GM18499 (cell line): ENCODE data around the gene CYP21A2.
"Not testable (repeated sequence)": the region's sequence is repeated elsewhere in the genome, so short reads cannot be mapped to it uniquely, and the experiment has no call there.

Experiments used
- ATAC-seq: cut with Tn5 transposase; IDR thresholded peaks from one replicate; pipeline ENCODE4 v1.9.1; 2021; ENCODE audit warnings: moderate number of reproducible peaks; ENCODE audit not compliant: insufficient read depth, unreplicated experiment

Gene CYP21A2

DNA sequence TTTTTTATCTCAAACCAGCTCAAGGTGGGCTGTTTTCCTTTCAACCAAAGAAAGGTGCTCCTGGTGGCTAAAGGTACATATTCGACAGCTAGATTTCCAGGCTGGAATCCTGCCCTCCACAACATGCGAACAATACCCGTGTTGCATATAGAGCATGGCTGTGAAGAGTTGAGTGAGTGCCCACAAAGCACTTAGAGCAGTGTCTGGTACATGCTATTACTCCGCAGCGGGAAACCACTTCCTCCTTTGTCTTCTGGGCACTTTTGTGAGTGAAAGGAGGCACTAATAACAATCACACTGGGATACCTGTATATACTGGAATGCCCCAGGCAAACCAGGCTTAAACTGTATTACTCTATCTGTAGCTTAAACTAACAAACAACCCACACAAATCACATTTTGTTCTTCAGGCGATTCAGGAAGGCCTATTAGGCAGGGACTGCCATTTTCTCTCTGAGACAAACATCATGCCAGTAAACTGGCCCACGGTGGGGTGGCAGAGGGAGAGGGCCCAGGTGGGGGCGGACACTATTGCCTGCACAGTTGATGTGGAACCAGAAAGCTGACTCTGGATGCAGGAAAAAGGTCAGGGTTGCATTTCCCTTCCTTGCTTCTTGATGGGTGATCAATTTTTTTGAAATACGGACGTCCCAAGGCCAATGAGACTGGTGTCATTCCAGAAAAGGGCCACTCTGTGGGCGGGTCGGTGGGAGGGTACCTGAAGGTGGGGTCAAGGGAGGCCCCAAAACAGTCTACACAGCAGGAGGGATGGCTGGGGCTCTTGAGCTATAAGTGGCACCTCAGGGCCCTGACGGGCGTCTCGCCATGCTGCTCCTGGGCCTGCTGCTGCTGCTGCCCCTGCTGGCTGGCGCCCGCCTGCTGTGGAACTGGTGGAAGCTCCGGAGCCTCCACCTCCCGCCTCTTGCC is at the start of gene CYP21A2:
Gene CYP21A2 (plus strand): TSS at position 818 of the 927 bp plus-strand sequence. CDS start 8 bp downstream, at position 826.
- not testable (repeated sequence) for ATAC-seq

GRCh38 chr6:31989363-31989762 is 48.9 kb upstream of the CYP21A2 start:
- not testable (repeated sequence) for ATAC-seq

DNA sequence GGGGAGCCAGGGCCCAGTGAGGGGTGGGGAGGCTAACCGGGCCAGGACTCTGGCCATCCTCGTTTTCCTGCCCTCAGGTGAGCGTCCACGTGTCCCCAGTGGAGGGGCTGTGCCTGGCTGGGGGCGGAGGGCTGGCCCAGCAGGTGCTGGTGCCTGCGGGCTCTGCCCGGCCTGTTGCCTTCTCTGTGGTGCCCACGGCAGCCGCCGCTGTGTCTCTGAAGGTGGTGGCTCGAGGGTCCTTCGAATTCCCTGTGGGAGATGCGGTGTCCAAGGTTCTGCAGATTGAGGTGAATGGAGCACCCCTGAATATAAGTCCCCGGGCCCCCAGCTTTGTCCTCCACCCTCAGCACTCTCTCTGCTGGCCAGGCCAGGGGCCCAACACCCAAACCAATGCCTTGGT is 43.8 kb upstream of the CYP21A2 start:
- ATAC-seq: not testable (repeated sequence)

GRCh38 chr6:31996385-31996784 is 41.8 kb upstream of the CYP21A2 start:
- ATAC-seq: not testable (repeated sequence)

- not testable (repeated sequence) for ATAC-seq
Observed at GRCh38 chr6:32002546-32003268, 35.5 kb upstream of the CYP21A2 start.

DNA sequence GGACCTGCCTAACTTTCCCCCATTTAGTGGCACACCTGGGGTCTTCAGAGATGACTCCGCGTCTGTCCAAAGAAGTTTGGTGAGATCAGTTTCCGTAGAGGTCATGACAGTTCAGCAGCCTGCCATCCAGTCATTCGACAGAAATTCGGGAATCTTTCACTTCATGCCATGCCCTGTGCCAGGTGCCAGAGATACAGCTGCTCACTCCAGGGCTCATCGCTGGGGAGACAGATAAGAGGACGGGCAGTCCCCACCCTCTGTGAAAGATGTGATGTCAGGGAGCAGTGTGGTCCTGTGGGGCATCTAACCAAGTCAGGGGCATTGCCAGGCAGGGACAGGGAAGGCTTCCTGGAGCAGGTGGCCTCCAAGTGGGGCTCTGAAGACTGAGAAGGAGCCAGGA is 34.9 kb upstream of the CYP21A2 start:
- not testable (repeated sequence) for ATAC-seq

- ATAC-seq: not testable (repeated sequence)
Observed at GRCh38 chr6:32004393-32004792, 33.8 kb upstream of the CYP21A2 start.

DNA sequence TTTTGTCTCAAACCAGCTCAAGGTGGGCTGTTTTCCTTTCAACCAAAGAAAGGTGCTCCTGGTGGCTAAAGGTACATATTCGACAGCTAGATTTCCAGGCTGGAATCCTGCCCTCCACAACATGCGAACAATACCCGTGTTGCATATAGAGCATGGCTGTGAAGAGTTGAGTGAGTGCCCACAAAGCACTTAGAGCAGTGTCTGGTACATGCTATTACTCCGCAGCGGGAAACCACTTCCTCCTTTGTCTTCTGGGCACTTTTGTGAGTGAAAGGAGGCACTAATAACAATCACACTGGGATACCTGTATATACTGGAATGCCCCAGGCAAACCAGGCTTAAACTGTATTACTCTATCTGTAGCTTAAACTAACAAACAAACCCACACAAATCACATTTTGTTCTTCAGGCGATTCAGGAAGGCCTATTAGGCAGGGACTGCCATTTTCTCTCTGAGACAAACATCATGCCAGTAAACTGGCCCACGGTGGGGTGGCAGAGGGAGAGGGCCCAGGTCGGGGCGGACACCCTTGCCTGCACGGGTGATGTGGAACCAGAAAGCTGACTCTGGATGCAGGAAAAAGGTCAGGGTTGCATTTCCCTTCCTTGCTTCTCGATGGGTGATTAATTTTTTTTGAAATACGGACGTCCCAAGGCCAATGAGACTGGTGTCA is 33.2 kb upstream of the CYP21A2 start:
- ATAC-seq: not testable (repeated sequence)

DNA sequence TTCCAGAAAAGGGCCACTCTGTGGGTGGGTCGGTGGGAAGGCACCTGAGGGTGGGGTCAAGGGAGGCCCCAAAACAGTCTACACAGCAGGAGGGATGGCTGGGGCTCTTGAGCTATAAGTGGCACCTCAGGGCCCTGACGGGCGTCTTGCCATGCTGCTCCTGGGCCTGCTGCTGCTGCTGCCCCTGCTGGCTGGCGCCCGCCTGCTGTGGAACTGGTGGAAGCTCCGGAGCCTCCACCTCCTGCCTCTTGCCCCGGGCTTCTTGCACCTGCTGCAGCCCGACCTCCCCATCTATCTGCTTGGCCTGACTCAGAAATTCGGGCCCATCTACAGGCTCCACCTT is 32.7 kb upstream of the CYP21A2 start:
- not testable (repeated sequence) for ATAC-seq

- not testable (repeated sequence) for ATAC-seq
Observed at GRCh38 chr6:32005991-32006529, 32.2 kb upstream of the CYP21A2 start.

- ATAC-seq: not testable (repeated sequence)
Observed at GRCh38 chr6:32007086-32007485, 31.1 kb upstream of the CYP21A2 start.

DNA sequence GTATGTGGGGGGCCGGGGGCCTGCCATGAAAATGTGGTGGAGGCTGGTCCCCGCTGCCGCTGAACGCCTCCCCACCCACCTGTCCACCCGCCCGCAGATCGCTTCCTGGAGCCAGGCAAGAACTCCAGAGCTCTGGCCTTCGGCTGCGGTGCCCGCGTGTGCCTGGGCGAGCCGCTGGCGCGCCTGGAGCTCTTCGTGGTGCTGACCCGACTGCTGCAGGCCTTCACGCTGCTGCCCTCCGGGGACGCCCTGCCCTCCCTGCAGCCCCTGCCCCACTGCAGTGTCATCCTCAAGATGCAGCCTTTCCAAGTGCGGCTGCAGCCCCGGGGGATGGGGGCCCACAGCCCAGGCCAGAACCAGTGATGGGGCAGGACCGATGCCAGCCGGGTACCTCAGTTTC is 30.2 kb upstream of the CYP21A2 start:
- ATAC-seq: not testable (repeated sequence)

- ATAC-seq: not testable (repeated sequence)
Observed at GRCh38 chr6:32008616-32009015, 29.6 kb upstream of the CYP21A2 start.

GRCh38 chr6:32009537-32009936 is 28.7 kb upstream of the CYP21A2 start:
- not testable (repeated sequence) for ATAC-seq

DNA sequence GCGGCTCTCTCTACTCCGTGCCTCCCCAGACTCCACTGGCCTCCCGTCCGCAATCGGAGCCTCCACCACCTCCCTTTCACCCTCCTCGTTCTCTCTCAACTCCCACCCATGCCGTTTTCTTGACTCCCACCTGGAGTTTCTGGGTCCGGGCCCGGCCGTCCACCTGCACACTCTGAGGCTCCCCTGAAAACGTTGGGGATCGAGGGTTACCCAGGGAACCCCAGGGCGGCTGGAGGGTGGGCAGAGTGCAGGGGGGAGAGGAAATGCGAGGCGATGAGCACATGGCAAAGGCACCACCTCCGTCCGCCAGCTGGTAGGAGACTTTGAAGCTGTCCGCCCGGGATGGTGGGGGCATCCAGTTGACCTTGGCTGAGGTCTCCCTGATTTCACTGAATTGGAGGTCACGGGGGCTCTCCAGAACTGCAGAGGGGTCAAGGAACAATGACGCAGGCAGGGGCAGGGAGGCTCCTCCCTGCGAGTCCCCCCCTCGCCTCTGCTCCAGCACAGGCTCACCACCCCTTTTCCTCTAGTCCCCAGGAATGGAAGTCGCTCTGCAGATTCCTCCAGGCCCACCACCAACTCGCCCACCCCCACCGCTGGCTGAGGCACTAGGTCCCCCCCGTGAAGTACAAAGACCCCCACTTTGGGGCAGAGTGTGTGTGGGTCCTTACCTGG is 27.2 kb upstream of the CYP21A2 start:
- not testable (repeated sequence) for ATAC-seq

- not testable (repeated sequence) for ATAC-seq
Observed at GRCh38 chr6:32012941-32013617, 25.1 kb upstream of the CYP21A2 start.

DNA sequence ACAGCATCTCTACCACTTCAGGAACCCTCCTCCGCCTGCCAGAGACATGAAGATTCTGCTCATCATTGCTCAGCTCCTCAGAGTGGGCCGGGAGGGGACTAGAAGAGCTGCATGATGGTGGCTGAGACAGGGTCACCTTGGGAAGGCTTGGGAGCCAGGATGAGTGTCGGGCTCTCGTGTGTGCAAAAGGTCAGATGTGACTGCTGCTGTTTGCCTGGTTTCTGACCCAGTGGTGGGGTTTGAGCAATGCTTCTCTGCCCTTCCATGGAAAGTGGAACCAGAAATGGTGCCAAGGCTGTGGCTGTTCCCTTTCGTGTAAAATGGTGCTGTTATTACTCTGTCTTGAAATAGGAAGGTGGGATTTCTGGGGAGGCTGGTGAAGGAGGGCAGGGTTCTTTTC is 24.5 kb upstream of the CYP21A2 start:
- not testable (repeated sequence) for ATAC-seq

- ATAC-seq: not testable (repeated sequence)
Observed at GRCh38 chr6:32014547-32014946, 23.7 kb upstream of the CYP21A2 start, which contains the start of gene C4B. Gene C4B, plus strand, starts transcription at chr6:32014795. Its CDS starts 51 bp downstream, at chr6:32014846.

GRCh38 chr6:32022100-32022499 is 16.1 kb upstream of the CYP21A2 start:
- not testable (repeated sequence) for ATAC-seq
